SH-SY5Y (cell line): ENCODE measurements around the gene HTR2A.

ENCODE experiments used
- GATA2 ChIP-seq: IDR thresholded peaks from 2 replicates; pipeline ENCODE4 v1.6.1; 2011; ENCODE audit warnings: mild to moderate bottlenecking, low read depth, low read length
- GATA3 ChIP-seq: IDR thresholded peaks from 2 replicates; pipeline ENCODE4 v1.6.1; 2011; ENCODE audit warnings: low read depth, mild to moderate bottlenecking, low read length, moderate library complexity

DNA sequence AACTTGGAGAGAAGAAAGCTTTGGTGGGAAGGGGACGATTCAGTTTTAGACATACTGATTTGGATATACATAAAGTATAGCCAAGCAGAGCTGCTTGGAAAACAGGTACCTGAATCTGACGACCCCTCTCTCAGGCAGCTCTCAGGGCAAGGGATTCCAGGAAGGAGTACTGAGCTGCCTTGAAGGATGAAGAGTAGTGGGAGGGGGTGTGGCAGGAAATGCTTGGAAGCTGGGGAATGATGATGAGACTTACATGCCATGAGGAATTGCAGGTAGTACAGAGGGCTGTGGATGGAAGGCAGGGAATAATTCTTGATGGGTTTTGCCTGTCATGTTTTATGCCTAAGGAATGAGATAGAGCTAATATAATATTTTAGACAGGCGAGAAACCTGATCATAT is 38.7 kb downstream of the HTR2A start:
- TF ChIP-seq GATA2: no peak
- TF ChIP-seq GATA3: no peak
